ENCODE measurements around the gene NRSN2. TPM values are rescaled to one million over a fixed set of nuclear protein-coding genes. Genes with fewer than 3 reads are reported as not detected.

The NRSN2 gene
- total and polyA plus RNA-seq, 12 donors, result 12.1 to 53.9 (median 20.0) TPM

DNA sequence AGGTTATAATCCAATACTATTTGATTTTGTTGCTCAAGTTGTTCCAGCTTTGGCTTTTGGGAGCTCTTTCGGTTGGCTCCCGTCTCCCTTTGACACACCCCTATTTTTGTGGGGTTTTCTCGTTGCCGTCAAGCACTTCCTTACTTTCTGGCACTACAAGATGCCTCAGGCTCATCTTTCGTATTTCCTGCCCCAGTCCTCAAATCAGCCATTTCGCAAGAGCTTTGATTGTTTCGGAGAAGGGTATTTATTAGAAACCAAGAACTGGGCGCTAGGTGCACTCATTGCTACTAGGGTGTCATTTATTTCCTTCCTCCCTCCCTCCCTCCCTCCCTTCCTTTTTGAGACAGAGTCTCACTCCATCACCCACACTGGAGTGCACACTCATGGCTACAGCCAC lies 34.8 kb upstream of the NRSN2 start:
- H3K36me3 ChIP-seq, result no peaks in the 10 kb centered on the region
- DNase-seq (no peak), ATAC-seq (no peak)
- no peak overlapping the region for H3K4me3 ChIP-seq
- TF ChIP-seq CTCF (IDR thresholded peaks at IDR 0.05), result no peak
- H3K4me1 ChIP-seq, result peaks cover 0 to 22% (median 19%) of the 10 kb centered on the region in 9 donors
- WGBS, 2 donors, result 93 to 95% methylated on average over 8 of the region's 8 CpGs
- H3K9me3 ChIP-seq, result no peaks in the 10 kb centered on the region
- no peaks in the 10 kb centered on the region for H3K27me3 ChIP-seq
- intact Hi-C loops (cut with DNase I), result no loop called here
- no peak overlapping the region for H3K27ac ChIP-seq

DNA sequence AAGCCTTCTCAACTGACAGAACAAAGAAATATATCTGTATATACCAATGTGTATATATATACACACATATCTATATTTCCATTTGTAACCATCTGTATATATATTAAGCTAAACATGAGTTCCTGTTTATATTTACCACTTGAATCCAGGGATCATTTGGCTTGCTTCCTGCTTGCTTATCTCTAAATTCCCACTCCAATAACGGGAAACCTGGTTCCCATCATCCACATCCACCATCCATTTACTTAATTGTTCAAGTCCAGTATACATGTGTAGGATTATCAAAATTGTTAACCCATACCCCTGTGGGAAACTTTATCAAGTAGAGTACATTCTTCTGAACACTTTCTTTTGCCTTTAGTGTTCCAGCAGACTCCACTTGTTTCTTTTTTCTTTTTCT lies 34.0 kb upstream of the NRSN2 start:
- intact Hi-C loops (cut with DNase I), result no loop called here
- Histone ChIP-seq H3K27ac (no peak overlapping the region), H3K4me1 (peaks cover 0 to 22% (median 19%) of the 10 kb centered on the region in 9 donors), H3K36me3 (peaks cover 0 to 7% (median 0%) of the 10 kb centered on the region in 9 donors), H3K4me3 (no peak overlapping the region), H3K27me3 (no peaks in the 10 kb centered on the region), H3K9me3 (no peaks in the 10 kb centered on the region)
- no peak for ATAC-seq
- DNase-seq, result no peak
- no peak for TF ChIP-seq CTCF (IDR thresholded peaks at IDR 0.05)
- 26 to 37% methylated on average over 1 of the region's 1 CpG for WGBS, 2 donors

GRCh38 chr20:313402-313801 lies 33.5 kb upstream of the NRSN2 start:
- Histone ChIP-seq H3K9me3 (no peaks in the 10 kb centered on the region), H3K27ac (no peak overlapping the region), H3K4me3 (no peak overlapping the region), H3K27me3 (no peaks in the 10 kb centered on the region), H3K36me3 (peaks cover 0 to 12% (median 0%) of the 10 kb centered on the region in 9 donors), H3K4me1 (peaks cover 0 to 22% (median 19%) of the 10 kb centered on the region in 9 donors)
- intact Hi-C loops (cut with DNase I), result no loop called here
- no peak for TF ChIP-seq CTCF (IDR thresholded peaks at IDR 0.05)
- ATAC-seq (no peak), DNase-seq (no peak)
- WGBS, 2 donors, result 93 to 94% methylated on average over 5 of the region's 5 CpGs

DNA sequence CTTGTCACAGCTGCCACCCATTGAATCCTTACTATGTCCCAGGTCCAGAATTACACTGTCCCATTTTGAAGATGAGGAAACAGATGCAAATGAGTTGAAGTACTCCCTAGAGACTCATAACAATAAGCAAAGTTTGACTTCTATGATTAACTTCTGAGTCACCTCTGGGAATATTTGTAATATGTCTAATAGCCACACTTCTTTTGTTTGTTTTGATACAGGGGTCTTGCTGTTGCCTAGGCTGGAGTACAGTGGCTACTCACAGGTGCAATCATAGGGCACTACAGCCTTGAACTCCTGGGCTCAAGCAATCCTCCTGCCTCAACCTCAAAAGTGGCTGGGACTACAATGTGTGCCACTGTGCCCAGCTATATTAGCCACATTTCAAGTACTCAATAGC lies 33.0 kb upstream of the NRSN2 start:
- Histone ChIP-seq H3K4me3 (no peak overlapping the region), H3K27ac (no peak overlapping the region), H3K9me3 (no peaks in the 10 kb centered on the region), H3K4me1 (peaks cover 0 to 20% (median 15%) of the 10 kb centered on the region in 9 donors), H3K27me3 (no peaks in the 10 kb centered on the region), H3K36me3 (peaks cover 0 to 14% (median 0%) of the 10 kb centered on the region in 9 donors)
- TF ChIP-seq CTCF (IDR thresholded peaks at IDR 0.05), result no peak
- no peak for ATAC-seq
- intact Hi-C loops (cut with DNase I), result no loop called here
- no peak for DNase-seq
